Upper lobe of left lung (tissue), 6 donors: Measurements from ENCODE around the gene CTR9. TPM values are rescaled to one million over a fixed set of nuclear protein-coding genes. Genes with fewer than 3 reads are reported as not detected.

ENCODE experiments used
- ATAC-seq, 2 donors: fragments of 200-7000 bp; cut with Tn5 transposase; one replicate each; pipeline ENCODE4 v1.9.1; 2022; ENCODE audit warnings: mild to moderate bottlenecking in 2 of 2, moderate library complexity in 2 of 2; ENCODE audit not compliant: low FRiP score in 2 of 2
- DNase-seq, 2 donors: peaks; one replicate each; pipeline ENCODE4 v3.0.0-alpha.2; 2019 to 2020
- H3K27ac ChIP-seq, 4 donors: fragments of 200-600 bp; sonication (generic); one replicate each; pipeline ENCODE4 v1.5.1; 2016 to 2019
- H3K27me3 ChIP-seq, 4 donors: fragments of 200-600 bp; sonication (generic); one replicate each; pipeline ENCODE4 v1.5.1; 2017 to 2019
- H3K36me3 ChIP-seq, 4 donors: fragments of 200-600 bp; sonication (generic); one replicate each; pipeline ENCODE4 v1.5.1; 2016 to 2019
- H3K4me1 ChIP-seq, 4 donors: fragments of 200-600 bp; sonication (generic); one replicate each; pipeline ENCODE4 v1.5.1; 2018 to 2019
- H3K4me3 ChIP-seq, 4 donors: fragments of 200-600 bp; sonication (generic); one replicate each; pipeline ENCODE4 v1.5.1; 2017 to 2019; ENCODE audit warnings: mild to moderate bottlenecking in 2 of 4, moderate library complexity in 1 of 4
- H3K9me3 ChIP-seq, 4 donors: fragments of 200-600 bp; sonication (generic); one replicate each; pipeline ENCODE4 v1.5.1; 2018 to 2019
- EP300 ChIP-seq, 4 donors: sonication (generic); formaldehyde crosslinking; IDR thresholded peaks; one replicate each; pipeline ENCODE4 v1.5.1; 2017; ENCODE audit warnings: antibody characterized with exemption in 4 of 4, control low read depth in 2 of 4
- POLR2A ChIP-seq, 4 donors: fragments of 450-650 bp; IDR thresholded peaks; one replicate each; pipeline ENCODE4 v1.5.1; 2016 to 2017; ENCODE audit warnings: antibody characterized with exemption in 4 of 4, mild to moderate bottlenecking in 2 of 4
- POLR2AphosphoS5 ChIP-seq, 2 donors: sonication (generic); formaldehyde crosslinking; IDR thresholded peaks; one replicate each; pipeline ENCODE4 v1.5.1; 2017; ENCODE audit warnings: antibody characterized with exemption in 2 of 2
- WGBS, 2 donors: methylation state at CpG; one replicate each; pipeline ENCODE4 v1.1.5; 2017 to 2018; 5-methylcytosine and 5-hydroxymethylcytosine counted together
- total RNA-seq, 6 donors: library from RNA; depleted of rRNA in 4 of 6; stranded (reverse); fragments of >200 nt in 4 of 6; gene quantifications; one replicate each; pipeline versions ENCODE4 v1.1.0 to v1.2.1, GENCODE V29; 2016 to 2021
- TF ChIP-seq, protein P1 (sequence below), 6 experiments: fragments of 450-650 bp in 4 of 6; fragments of 200-600 bp in 2 of 6; sonication (generic) in 2 of 6; IDR thresholded peaks; one replicate each; pipeline ENCODE4 v1.5.1; 2016 to 2019; ENCODE audit warnings: antibody characterized with exemption in 6 of 6
- donor health status: DM: no; HTN: no; CAD: no; lungs with moderate emphysema.
- donor health status: DM: no; HTN: yes; CAD: no; lungs with severe emphysema.

CTR9 gene
- total RNA-seq, 6 donors from 2014 or later = 9.9 to 35.4 (median 26.9) TPM

- 58 to 63% methylated on average over 11 of the region's 11 CpGs for WGBS, 2 donors
- H3K27ac ChIP-seq = no peak overlapping the region
- peaks cover 8 to 20% (median 19%) of the 10 kb centered on the region in 4 donors for H3K4me1 ChIP-seq
- ATAC-seq = no peak
- peaks cover 23 to 34% (median 26%) of the 10 kb centered on the region in 4 donors for H3K36me3 ChIP-seq
- H3K9me3 ChIP-seq = no peaks in the 10 kb centered on the region
- no peak for DNase-seq
- no peak overlapping the region for H3K4me3 ChIP-seq
- no peaks in the 10 kb centered on the region for H3K27me3 ChIP-seq
- TF ChIP-seq POLR2AphosphoS5 (IDR thresholded peaks at IDR 0.05) (no peak), EP300 (IDR thresholded peaks at IDR 0.05) (no peak), POLR2A (IDR thresholded peaks at IDR 0.05) (no peak)
- TF ChIP-seq, protein P1, sequence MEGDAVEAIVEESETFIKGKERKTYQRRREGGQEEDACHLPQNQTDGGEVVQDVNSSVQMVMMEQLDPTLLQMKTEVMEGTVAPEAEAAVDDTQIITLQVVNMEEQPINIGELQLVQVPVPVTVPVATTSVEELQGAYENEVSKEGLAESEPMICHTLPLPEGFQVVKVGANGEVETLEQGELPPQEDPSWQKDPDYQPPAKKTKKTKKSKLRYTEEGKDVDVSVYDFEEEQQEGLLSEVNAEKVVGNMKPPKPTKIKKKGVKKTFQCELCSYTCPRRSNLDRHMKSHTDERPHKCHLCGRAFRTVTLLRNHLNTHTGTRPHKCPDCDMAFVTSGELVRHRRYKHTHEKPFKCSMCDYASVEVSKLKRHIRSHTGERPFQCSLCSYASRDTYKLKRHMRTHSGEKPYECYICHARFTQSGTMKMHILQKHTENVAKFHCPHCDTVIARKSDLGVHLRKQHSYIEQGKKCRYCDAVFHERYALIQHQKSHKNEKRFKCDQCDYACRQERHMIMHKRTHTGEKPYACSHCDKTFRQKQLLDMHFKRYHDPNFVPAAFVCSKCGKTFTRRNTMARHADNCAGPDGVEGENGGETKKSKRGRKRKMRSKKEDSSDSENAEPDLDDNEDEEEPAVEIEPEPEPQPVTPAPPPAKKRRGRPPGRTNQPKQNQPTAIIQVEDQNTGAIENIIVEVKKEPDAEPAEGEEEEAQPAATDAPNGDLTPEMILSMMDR (IDR thresholded peaks at IDR 0.05) = no peak
Measured at GRCh38 chr11:10793470-10794255, 42.6 kb downstream of the CTR9 start.

GRCh38 chr11:10796191-10796590, 45.1 kb downstream of the CTR9 start:
- H3K4me3 ChIP-seq = no peak overlapping the region
- H3K9me3 ChIP-seq = no peaks in the 10 kb centered on the region
- H3K27ac ChIP-seq = no peak overlapping the region
- H3K4me1 ChIP-seq = peaks cover 8 to 31% (median 25%) of the 10 kb centered on the region in 4 donors
- DNase-seq (no peak), ATAC-seq (no peak)
- WGBS, 2 donors = 77 to 87% methylated on average over 2 of the region's 2 CpGs
- H3K27me3 ChIP-seq = no peaks in the 10 kb centered on the region
- peaks cover 48 to 59% (median 51%) of the 10 kb centered on the region in 4 donors for H3K36me3 ChIP-seq
- TF ChIP-seq POLR2AphosphoS5 (IDR thresholded peaks at IDR 0.05) (no peak), POLR2A (IDR thresholded peaks at IDR 0.05) (peak in 1 of 4 donors; percentile 20), EP300 (IDR thresholded peaks at IDR 0.05) (no peak)
- TF ChIP-seq, protein P1 (IDR thresholded peaks at IDR 0.05) = no peak

DNA sequence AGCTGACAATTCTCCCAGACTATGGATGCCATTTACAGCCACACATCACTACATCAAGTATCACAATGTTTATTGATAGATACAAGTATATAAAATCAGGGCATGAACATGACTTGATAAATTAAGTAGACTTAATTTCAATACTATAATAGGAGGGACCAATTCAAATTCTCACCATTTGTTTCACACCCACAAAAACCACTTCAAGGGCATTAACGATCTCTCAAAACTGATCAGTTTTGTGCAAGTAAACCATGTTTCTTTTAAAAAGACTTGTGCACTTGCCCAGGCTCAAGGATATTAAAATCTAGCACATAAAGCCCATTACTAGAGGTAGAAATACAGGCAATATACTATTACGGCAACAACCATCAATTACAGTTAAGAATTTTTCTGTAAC, 46.0 kb downstream of the CTR9 start:
- no peak for ATAC-seq

DNA sequence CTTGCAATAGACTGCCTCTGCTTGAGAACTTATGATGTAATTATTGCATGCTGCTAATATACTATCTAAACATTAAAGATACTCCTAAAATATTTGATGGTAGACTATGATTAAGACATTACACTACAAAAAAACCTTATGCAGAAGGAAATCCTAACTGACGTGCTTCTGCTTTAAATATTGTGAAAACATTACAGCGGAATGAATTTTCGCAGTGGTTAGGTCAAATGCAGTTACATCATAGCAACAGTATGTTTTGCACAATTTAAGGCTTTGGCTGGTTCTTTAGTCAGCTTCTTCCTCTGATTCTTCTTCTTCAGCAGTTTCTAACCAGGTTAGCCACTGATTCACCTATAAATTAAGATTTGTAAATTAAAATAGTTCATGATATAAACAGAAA, 46.5 kb downstream of the CTR9 start:
- H3K36me3 ChIP-seq = peaks cover 61 to 72% (median 65%) of the 10 kb centered on the region in 4 donors
- H3K27ac ChIP-seq = peak overlapping the region in 2 of 4 donors; percentile 1 to 37
- no peak for TF ChIP-seq EP300 (IDR thresholded peaks at IDR 0.05)
- TF ChIP-seq POLR2A (IDR thresholded peaks at IDR 0.05) = no peak
- peak in 1 of 2 donors; percentile 35 for TF ChIP-seq POLR2AphosphoS5 (IDR thresholded peaks at IDR 0.05)
- TF ChIP-seq, protein P1 (IDR thresholded peaks at IDR 0.05) = no peak
- ATAC-seq = no peak
- DNase-seq = no peak
- peaks cover 4 to 29% (median 27%) of the 10 kb centered on the region in 4 donors for H3K4me1 ChIP-seq
- H3K9me3 ChIP-seq = no peaks in the 10 kb centered on the region
- H3K27me3 ChIP-seq = no peaks in the 10 kb centered on the region
- 59 to 68% methylated on average over 3 of the region's 3 CpGs for WGBS, 2 donors
- H3K4me3 ChIP-seq = no peak overlapping the region

More for the DNA sequence above, 46.0 kb downstream of the CTR9 start:
- H3K4me1 ChIP-seq = peaks cover 8 to 33% (median 26%) of the 10 kb centered on the region in 4 donors
- no peaks in the 10 kb centered on the region for H3K9me3 ChIP-seq
- TF ChIP-seq POLR2AphosphoS5 (IDR thresholded peaks at IDR 0.05) = no peak
- no peak for TF ChIP-seq POLR2A (IDR thresholded peaks at IDR 0.05)
- TF ChIP-seq, protein P1 (IDR thresholded peaks at IDR 0.05) = no peak
- TF ChIP-seq EP300 (IDR thresholded peaks at IDR 0.05) = no peak
- no peaks in the 10 kb centered on the region for H3K27me3 ChIP-seq
- no peak for DNase-seq
- 75 to 87% methylated on average over 2 of the region's 2 CpGs for whole genome bisulfite sequencing, 2 donors
- H3K36me3 ChIP-seq = peaks cover 56 to 67% (median 60%) of the 10 kb centered on the region in 4 donors
- peak overlapping the region in 2 of 4 donors; percentile 1 to 3 for H3K27ac ChIP-seq
- no peak overlapping the region for H3K4me3 ChIP-seq
